Superior temporal gyrus (tissue), 1 donor: Measurements from ENCODE around the gene TECTB.
"Not testable (repeated sequence)": the region's sequence is repeated elsewhere in the genome, so short reads cannot be mapped to it uniquely, and the experiment has no call there.

Source experiments
- DNase-seq: peaks from one replicate; pipeline ENCODE4 v3.0.0-alpha.2; 2016; ENCODE audit errors: extremely low spot score

The TECTB gene

DNA sequence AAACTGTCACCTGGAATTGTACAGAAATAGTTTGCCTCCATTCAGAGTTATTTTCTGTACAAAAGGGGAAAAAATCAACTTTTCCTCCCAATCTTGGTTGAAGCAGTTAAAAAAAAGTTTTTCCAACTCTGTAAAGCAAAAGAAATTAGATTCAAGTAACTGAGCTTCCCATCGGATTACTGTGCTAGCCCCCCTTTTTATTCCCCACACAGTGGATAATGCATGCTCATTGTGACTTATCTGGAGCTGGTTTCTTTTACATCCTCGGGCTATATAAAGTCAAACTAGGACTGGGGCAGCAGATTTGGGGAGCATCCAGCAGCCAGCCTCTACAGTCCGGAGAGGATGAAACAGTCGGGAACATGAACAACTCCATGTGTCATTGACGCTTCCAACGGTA, at the start of gene TECTB:
Gene TECTB, plus strand, starts transcription at position 301 of the 400 bp plus-strand sequence. CDS start 335 bp downstream, outside the sequence.
- no peak for DNase-seq

DNA sequence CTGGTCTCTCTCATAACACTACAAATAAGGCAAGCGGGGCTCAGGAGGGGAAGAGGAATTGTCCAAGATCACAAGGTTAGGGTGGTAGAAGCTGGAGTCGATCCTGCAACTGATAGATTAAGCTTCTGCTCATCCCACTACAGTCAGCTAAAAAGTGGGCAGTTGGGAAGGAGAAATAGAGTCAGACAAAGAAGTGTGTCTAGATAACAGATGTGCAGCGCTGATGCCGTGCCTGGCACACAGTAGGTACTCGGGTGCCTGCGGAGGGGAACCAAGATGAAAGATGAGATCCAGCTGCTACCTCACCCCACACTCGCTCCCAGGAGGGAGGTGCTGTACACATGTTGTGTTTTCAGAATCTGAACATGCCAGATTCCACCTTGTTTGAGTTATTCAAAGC, 48.1 kb upstream of the TECTB start:
- no peak for DNase-seq

DNA sequence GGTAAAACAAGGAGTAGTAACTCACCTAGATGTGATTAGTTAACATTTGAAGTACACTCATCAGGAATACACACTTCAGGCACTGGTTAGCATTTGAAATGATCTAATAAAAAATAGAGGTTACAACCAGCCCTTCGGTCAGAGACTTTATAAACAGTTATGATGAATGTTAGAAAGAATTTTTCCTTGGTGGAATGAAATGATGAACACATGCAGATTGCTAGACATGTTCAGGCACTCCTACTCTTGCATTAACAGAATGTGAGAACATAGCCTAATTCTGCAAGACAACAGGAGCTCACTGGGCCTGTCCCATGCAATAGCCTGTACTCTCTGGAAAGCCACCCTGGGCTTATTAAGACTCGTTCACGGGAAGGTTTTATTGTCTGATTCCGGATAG, 47.3 kb upstream of the TECTB start:
- DNase-seq, result no peak

DNA sequence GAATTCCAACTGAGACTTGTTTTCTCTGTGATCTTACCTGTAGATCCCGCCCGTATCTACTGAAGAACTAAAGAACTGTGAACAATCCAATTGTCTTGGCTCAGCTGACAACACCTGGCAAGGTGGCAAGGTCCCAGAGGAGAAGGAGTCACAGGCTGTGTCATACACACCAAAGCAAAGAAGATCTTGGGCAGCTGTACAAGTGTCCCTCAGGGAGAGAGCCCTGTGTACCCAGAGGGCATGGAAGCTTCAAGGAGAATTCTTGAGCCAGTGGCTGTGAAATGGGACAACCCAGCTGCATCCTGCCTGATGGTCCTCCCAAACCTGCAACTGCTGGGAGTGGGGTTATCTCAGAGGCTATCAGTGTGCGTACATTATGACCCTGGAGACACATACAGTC, 46.7 kb upstream of the TECTB start:
- DNase-seq, result no peak

DNA sequence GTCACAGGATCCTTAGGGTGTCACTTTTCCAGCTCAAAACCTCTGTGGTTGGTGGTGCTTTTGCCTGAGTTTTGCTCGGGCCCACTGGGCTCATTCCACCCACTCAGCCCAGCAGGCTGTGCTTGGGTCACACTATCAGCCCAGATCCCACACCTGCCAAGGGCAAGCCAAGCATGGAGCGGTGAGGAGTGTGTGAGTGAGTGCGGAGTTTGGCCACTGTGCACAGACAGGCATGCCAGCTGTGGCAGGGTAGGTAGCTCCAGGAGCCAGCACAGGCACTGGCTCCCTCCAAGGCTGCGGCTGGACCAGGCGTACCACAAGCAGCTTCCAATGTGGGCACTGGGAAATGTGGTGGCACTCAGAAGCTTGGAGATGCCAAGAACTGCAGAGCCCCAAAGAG, 43.9 kb upstream of the TECTB start:
- DNase-seq, result no peak

DNA sequence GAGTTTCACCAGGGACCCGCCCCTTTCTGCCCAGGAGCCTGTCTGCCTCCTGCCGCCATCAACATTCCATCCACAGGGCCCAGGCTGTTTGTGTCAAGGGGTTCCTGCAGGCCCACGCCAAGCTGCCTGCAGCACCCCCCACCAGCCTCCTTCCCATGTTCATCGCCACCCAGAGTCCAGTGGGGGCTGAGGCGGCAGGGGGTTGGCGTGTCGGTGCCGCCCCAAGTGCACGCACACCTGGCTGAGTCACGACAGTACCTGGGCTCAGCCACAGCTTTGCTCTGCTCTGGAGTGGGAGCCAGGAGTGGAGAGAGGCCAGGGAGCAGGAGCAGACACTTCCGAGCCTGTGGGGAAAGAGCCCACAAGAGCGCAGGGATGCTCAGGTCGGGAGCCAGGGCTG, 42.8 kb upstream of the TECTB start:
- no peak for DNase-seq

DNA sequence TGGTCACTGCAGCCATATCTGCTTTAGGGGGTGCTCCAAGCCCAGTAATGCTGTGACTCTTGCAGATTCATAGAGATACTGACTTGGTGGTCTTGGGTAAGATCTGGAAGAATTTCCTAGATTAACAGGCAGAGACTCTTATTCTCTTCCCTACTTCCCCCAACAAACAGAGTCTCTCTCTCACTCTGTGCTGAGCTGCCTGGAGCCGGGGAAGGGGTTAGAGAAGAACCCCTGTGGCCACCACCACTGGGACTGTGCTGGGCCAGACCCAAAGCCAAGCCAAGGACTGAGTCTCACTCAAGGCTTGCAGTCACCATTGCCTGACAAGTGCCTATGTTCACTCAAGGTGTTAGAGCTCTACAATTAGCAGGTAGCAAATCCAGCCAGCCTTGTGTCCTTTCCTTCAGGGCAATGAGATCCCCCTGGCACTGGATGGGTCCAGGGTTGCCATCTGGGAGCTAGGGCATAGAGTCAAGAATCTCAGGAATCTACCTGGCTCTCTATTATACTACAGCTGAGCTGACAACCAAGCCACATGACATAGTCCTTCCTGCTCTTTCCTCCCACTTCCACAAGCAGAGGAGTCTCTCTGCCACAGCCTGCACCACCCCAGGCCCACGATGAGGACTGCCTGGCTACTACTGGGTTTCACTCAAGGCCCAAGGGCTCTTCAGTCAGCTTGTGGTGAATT, 41.4 kb upstream of the TECTB start:
- DNase-seq, result no peak

DNA sequence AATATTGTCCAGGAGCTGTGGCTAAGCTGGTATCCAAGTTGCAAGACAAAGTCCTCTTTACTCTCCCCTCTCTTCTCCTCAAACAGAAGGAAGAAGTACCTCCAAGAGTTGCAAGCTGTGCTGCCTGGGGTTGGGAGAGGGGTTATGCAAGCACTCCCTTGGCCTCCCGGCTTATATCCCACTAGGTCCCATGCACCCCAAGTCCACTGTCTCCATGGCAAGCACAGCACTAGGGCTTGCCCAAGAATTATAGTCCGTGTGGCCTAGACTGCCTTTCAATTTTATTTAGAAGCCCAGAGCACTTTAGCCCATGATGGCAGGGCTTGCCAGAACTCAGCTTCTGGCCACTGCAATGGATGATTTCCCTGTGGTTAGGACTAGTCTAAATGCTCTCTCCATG, 40.4 kb upstream of the TECTB start:
- no peak for DNase-seq

DNA sequence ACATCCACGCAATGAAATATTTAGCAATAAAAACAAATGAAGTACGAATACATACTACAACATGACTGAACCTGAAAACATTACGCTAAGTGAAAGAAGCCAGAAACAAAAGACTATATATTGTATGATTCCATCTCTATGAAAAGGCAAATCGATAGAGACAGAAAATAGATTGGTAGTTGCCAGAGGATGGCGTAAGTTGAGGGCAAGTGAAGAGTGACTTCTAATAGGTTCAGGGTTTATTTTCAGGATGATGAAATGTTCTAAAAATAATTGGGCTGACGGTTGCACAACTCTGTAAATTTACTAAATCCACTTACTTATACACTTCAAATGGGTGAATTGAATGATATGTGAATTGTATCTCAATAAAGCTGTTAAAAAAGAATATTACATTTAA, 39.5 kb upstream of the TECTB start:
- no peak for DNase-seq

DNA sequence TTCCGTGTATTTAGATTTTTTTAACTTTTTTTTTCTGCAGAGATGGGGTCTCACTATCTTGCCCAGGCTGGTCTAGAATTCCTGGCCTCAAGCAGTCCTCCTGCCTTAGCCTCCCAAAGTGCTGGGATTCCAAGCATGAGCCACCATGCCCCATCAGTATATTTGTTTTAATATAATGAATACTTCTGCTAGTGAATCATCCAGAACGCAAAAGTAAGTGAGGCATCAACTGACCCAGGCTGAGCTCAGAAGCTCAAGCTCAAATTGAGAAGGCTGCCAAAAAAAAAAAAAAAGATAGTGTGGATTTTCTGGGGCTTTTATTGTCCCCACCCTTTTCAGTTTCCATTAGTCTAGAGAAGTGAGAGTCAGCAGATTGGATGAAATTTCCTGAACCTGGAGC, 39.0 kb upstream of the TECTB start:
- no peak for DNase-seq

DNA sequence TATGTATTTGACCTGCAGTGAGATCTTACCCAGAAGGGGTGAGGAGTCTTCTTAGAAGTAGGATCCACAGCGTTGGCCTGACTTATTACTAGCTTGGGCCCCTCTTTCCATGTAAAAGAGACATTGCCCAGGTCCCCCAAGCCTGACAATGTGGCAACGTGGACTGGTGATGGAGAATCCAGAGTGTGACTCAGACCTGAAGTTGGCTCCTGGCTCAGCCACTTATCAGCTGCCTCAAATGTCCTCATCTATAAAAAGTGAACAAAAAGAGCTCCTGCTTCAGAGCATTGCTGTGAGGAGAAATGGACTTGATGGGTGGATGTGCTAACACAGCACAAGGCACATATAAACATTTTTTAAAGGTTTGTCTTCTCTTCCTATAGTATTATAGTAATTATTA, 35.4 kb upstream of the TECTB start:
- no peak for DNase-seq

DNA sequence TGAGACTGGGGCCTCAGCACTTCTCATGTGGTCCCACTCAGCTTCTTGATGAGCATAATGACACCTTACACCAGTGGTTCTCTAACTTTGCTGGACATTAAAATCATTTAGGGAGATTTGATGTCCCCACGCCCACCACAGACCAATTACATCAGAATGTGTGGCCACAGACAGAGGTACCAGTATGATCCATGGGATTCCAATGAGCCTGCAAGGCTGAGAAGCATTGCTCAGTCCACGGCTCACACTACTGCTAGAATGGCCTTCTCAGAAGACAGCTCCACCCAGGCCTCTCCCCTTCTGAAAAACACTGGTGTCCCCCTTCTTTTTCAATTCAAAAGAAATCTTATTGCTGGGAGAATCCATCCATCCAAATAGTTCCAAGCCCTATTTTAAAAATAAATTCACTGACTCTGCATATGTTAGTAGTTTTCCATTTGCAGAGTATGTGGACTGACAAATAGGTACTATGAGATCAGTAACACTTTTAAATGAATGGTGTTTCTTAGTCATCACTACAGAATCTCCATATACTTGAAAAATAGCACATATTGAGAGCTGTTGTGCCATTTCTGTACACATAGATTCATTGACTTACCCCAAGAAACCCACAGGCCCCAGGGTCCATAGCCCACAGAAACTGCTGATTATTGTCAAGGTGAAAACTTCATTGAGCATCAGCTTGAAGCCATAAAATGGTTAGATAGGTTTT, 34.5 kb upstream of the TECTB start:
- no peak for DNase-seq

DNA sequence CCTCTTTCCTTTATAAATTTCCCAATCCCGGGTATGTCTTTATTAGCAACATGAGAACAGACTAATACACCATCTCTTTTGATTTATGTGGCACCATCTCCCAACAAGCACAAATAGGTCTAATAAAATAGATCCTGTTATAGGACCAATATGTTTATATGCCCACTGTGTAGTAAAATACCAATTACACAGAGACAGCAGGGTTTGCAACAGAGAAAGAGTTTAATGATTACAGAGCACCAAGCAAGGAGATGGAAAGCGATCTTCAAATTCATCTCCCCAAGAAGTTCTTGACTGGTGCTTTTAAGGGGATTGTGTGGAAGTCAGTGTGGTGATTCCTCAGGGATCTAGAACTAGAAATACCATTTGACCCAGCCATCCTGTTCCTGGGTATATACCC, 33.5 kb upstream of the TECTB start:
- no peak for DNase-seq

DNA sequence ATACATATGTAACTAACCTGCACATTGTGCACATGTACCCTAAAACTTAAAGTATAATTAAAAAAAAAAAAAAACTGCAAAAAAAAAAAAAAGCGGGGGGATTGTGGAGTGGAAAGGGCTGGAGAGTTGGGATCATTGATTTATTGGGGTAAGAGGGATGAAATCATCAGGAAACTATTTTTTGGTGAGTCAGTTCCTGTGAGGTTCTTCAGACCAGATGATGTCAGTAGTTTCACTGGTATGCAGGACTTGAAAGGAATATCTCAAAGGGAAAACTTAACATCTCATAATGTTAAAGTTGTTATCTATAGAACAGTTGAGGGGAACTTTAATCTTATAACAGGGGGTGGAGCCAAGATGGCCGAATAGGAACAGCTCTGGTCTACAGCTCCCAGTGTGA, 32.6 kb upstream of the TECTB start:
- DNase-seq, result no peak

DNA sequence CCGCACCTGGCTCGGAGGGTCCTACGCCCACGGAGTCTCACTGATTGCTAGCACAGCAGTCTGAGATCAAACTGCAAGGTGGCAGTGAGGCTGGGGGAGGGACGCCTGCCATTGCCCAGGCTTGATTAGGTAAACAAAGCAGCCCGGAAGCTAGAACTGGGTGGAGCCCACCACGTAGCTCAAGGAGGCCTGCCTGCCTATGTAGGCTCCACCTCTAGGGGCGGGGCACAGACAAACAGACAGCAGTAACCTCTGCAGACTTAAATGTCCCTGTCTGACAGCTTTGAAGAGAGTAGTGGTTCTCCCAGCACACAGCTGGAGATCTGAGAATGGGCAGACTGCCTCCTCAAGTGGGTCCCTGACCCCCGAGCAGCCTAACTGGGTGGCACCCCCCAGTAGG, 32.0 kb upstream of the TECTB start:
- not testable (repeated sequence) for DNase-seq

DNA sequence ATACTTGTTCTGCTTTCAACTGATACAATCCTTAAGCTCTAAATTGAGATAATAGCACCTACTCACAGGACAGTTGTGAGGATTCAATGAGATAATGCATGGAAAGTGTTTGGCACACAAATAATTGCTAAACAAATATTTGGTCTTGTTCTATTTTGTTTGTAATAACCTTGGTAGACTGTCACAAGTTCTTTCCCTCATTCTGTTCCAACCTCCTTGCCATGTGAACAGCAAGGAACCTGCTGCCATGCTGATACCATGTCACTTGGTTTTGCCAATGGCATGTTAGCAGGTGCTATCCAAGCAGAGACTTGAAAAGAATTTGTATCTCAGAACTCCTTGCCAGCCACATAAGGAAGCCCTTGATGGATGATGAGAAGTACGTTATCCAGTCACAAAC, 24.8 kb upstream of the TECTB start:
- no peak for DNase-seq

DNA sequence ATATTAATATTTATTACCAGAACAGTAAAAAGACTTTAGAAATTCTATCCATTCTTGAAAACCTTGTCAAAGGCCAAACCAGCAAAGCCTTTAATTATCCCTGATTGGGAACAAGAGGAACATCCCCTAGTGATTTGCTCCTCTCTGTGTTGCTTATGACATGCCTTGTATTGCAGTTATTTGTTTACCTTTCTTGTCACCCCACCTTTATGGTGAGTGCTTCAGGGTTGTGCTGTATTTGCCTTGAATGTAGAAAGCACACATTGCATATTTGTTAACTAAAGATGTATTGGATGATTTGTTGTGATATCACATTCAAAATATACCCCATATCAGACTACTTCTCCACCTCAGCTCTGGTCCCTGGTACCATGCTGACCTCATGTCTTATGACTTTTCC, 23.5 kb upstream of the TECTB start:
- no peak for DNase-seq

DNA sequence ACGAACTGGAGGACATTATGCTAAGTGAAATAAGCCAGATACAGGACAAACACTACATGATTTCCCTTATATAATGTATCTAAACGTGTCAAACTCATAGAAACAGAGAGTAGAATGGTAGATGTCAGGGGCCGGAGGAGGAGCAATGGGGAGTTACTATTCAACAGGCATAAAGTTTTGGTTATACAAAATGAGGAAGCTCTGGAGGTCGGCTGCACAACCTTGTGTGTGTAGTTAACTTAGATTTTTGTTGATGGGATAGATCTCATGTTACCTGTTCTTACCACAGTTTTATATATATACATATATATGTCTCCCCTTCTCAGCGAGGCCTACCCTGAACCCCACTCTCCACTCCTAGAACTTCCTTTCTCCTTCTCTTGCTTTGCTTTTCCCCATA, 22.4 kb upstream of the TECTB start:
- no peak for DNase-seq

DNA sequence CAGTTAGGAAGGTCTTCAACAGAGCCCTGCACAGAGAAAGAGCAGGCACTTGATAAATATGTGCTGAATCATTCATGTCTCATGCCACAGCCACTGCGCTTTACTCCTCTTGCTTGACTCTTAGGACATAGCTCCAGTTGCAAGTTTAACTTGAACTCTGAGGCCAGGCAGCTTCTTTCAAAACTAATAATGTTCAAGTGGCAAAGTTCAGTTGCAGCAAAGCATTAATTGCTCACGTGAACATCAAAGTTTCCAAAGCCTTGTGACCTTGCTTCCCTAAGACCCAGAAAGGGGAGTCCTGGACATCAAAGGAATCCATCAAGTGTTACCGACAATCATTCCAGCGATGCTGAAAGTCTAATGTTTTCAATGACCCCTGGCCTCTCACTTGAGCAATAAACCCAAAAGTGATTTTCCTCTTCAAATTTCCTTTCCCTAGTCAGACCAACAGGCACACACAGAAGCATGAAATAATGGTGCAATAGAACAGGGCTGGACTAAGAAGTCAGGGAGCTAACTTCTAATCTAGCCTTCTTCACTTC, 21.8 kb upstream of the TECTB start:
- DNase-seq, result no peak

DNA sequence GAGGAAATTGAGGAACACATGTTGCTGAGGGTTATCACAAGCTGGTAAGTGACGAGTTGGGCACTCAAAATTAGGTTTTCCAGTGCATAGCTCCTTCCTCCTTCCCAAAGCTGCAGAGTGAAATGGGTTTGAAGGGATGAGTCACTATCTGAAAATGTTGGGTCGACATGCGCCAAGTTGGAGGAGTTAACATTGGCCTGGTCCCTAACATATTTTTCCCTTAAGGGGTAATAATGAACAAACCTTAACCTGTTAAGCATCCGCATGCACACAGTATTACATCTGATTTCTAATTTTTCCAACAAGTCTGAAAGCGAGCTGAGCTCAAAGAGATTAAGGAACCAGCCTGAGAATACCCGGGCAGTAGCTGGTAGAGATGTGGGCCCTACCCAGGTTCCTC, 20.7 kb upstream of the TECTB start:
- DNase-seq, result no peak

DNA sequence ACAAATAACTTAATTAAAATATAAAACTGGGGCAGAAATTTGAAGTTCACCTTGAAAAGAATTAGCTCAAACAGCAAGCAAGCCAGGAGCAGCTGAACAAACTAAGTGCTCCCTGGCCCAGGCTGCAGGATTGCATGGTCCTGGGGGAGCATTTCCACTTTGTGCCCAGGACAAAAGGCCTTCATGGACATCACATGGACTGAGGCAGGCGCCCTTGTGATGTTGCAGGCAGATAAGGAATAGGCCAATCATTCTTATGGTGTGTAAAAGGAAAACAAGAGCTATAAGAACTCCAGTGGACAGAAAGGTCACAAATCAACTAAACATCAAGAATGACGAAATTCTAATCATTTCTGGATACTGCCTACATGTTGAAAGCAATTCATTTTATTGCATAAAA, 17.5 kb upstream of the TECTB start:
- no peak for DNase-seq

DNA sequence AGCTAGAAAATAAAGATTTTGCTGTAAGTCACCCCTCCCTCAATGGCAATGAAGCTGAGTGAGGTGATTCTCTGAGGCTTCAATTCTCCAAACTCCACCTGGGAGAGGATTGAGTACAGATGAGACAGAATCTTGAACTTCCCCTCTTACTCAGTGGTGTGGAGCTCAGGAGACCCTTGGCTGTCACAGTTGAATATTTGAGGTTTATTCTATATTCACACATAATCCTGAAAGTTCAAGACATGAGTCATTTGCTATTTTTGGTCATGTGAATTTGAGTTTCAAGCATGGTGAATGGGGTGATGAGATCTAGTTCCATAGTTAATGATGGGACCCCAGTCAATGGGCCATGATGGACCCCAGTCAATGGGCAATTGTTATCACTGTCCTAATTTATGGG, 13.9 kb upstream of the TECTB start:
- no peak for DNase-seq

DNA sequence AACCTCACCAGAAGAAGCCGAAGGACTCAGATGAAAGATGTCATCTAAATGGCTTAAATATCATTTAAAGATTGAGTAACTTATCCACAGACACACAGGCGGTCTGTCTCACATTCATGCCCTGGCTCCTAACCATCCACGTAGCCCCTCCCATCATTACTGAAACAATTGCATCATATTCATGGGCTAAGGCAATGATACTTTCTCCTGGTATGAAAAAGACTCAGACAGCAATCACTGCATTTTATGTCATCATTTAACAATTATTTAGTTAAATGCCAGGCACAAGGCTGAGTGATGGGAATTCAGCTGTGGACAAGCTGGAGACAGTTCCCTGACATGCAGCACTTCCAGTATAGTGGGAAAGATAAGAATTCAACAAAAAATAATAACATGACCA, 11.2 kb upstream of the TECTB start:
- no peak for DNase-seq

DNA sequence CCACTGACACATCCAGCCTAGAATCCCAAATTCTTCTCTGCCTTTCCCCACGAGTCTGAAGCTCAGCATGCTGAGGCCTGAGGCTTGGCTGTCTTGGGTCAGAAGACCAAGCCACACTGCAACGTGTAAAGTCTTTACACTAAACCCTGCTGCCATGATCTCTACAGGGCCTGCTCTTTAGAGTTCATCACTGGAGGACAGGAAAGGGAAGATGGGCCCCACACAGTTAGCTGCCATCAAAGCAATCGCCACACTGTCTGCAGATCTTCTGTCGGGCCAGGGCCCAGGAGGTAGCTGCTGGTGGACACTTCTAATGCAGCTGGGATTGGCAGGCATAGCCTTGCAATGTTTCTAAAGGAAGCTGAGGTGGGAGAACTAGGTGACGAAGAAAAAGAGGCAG, 8.4 kb upstream of the TECTB start:
- no peak for DNase-seq
